GM19351 (cell line): Measurements from ENCODE around the gene GSAP.

Source experiments
- ATAC-seq: cut with Tn5 transposase; IDR thresholded peaks from one replicate; pipeline ENCODE4 v1.9.1; 2021; ENCODE audit warnings: mild to moderate bottlenecking, moderate library complexity; ENCODE audit not compliant: unreplicated experiment

Gene GSAP

GRCh38 chr7:77331938-77332695 is 84.0 kb downstream of the GSAP start:
- peak; percentile 68 for ATAC-seq

GRCh38 chr7:77330169-77330882 is 85.8 kb downstream of the GSAP start:
- peak; percentile 63 for ATAC-seq

- peak; percentile 19 for ATAC-seq
These were observed 86.5 kb downstream of the GSAP start for GRCh38 chr7:77329466-77330168.

GRCh38 chr7:77328669-77329068 is 87.5 kb downstream of the GSAP start:
- ATAC-seq: no peak

- ATAC-seq: no peak
These were observed 88.1 kb downstream of the GSAP start for GRCh38 chr7:77327932-77328628.

GRCh38 chr7:77327067-77327931 is 88.8 kb downstream of the GSAP start:
- ATAC-seq: no peak

GRCh38 chr7:77326131-77326530 is 90.0 kb downstream of the GSAP start:
- ATAC-seq: no peak

- no peak for ATAC-seq
These were observed 94.8 kb downstream of the GSAP start for GRCh38 chr7:77321300-77321699.

- ATAC-seq: no peak
These were observed 95.4 kb downstream of the GSAP start for GRCh38 chr7:77320714-77321113.

GRCh38 chr7:77320137-77320536 is 96.0 kb downstream of the GSAP start:
- no peak for ATAC-seq

GRCh38 chr7:77318019-77318418 is 98.1 kb downstream of the GSAP start:
- ATAC-seq: no peak

- no peak for ATAC-seq
These were observed 99.8 kb downstream of the GSAP start for GRCh38 chr7:77316219-77316978.

- ATAC-seq: no peak
These were observed 101.0 kb downstream of the GSAP start for GRCh38 chr7:77315182-77315591.

GRCh38 chr7:77313876-77314480 is 102.2 kb downstream of the GSAP start:
- no peak for ATAC-seq

GRCh38 chr7:77313085-77313484 is 103.1 kb downstream of the GSAP start:
- ATAC-seq: no peak

- ATAC-seq: no peak
These were observed 105.2 kb downstream of the GSAP start for GRCh38 chr7:77310982-77311381.

GRCh38 chr7:77309714-77310220 is 106.4 kb downstream of the GSAP start:
- no peak for ATAC-seq

- no peak for ATAC-seq
These were observed 107.4 kb downstream of the GSAP start for GRCh38 chr7:77308792-77309191.
